OCI-LY3 (cell line): Measurements from ENCODE around the gene CLCN2.

Experiments
- CTCF ChIP-seq: fragments of 200-600, 300-600 bp; sonication (generic); IDR thresholded peaks from 2 replicates; pipeline ENCODE4 v1.5.1; 2014; ENCODE audit warnings: antibody characterized with exemption, low read length, low read depth
- EZH2phosphoT487 ChIP-seq: fragments of 200-600 bp; shearing (Covaris generic); IDR thresholded peaks from 2 replicates; pipeline ENCODE4 v1.6.1; 2018; ENCODE audit warnings: antibody characterized with exemption, mixed run types, low read depth

- TF ChIP-seq CTCF (no peak), EZH2phosphoT487 (no peak)
Measured at GRCh38 chr3:184317201-184317600, 44.2 kb downstream of the CLCN2 start.
